GM19452 (cell line): ENCODE data around the gene NAA15.
"Not testable (repeated sequence)": the region's sequence is repeated elsewhere in the genome, so short reads cannot be mapped to it uniquely, and the experiment has no call there.

ENCODE experiments used
- ATAC-seq: cut with Tn5 transposase; IDR thresholded peaks from one replicate; pipeline ENCODE4 v1.9.1; 2021; ENCODE audit not compliant: unreplicated experiment

The NAA15 gene

GRCh38 chr4:139447078-139447477 lies 145.8 kb downstream of the NAA15 start:
- ATAC-seq, result not testable (repeated sequence)

GRCh38 chr4:139450586-139450985 lies 149.3 kb downstream of the NAA15 start:
- no peak for ATAC-seq

GRCh38 chr4:139451997-139452396 lies 150.7 kb downstream of the NAA15 start:
- ATAC-seq, result no peak

- peak; percentile 51 for ATAC-seq
Measured at GRCh38 chr4:139453041-139453370, 151.7 kb downstream of the NAA15 start.

- ATAC-seq, result peak; percentile 90
Measured at GRCh38 chr4:139453371-139454110, 152.2 kb downstream of the NAA15 start.

- ATAC-seq, result no peak
Measured at GRCh38 chr4:139454111-139455045, 153.1 kb downstream of the NAA15 start, which contains the start of gene RAB33B. RAB33B (plus strand) TSS chr4:139454121; CDS start chr4:139454196, 75 bp downstream.

- ATAC-seq, result no peak
Measured at GRCh38 chr4:139455126-139455538, 153.8 kb downstream of the NAA15 start.

GRCh38 chr4:139457318-139457717 lies 156.0 kb downstream of the NAA15 start:
- no peak for ATAC-seq

- no peak for ATAC-seq
Measured at GRCh38 chr4:139458543-139458942, 157.2 kb downstream of the NAA15 start.

GRCh38 chr4:139458999-139459398 lies 157.7 kb downstream of the NAA15 start:
- ATAC-seq, result no peak

- no peak for ATAC-seq
Measured at GRCh38 chr4:139460565-139460964, 159.3 kb downstream of the NAA15 start.

GRCh38 chr4:139461022-139461628 lies 159.8 kb downstream of the NAA15 start:
- no peak for ATAC-seq

- not testable (repeated sequence) for ATAC-seq
Measured at GRCh38 chr4:139464512-139464911, 163.2 kb downstream of the NAA15 start.

- no peak for ATAC-seq
Measured at GRCh38 chr4:139465922-139466321, 164.6 kb downstream of the NAA15 start.

- not testable (repeated sequence) for ATAC-seq
Measured at GRCh38 chr4:139468756-139469155, 167.5 kb downstream of the NAA15 start.

- ATAC-seq, result no peak
Measured at GRCh38 chr4:139469216-139469615, 167.9 kb downstream of the NAA15 start.
